Heart left ventricle (tissue), 16 donors: Measurements from ENCODE around the gene CNTNAP5. TPM values are rescaled to one million over a fixed set of nuclear protein-coding genes. Genes with fewer than 3 reads are reported as not detected.

Experiments
- ATAC-seq, 4 donors: fragments of 200-7000 bp; cut with Tn5 transposase; one replicate each; pipeline ENCODE4 v1.9.1; 2020 to 2022; ENCODE audit warnings: moderate library complexity in 4 of 4, mild to moderate bottlenecking in 3 of 4, moderate number of reproducible peaks in 1 of 4
- DNase-seq, 5 donors: peaks; one replicate each; pipeline ENCODE4 v3.0.0-alpha.2; 2020
- H3K27ac ChIP-seq, 12 donors: fragments of 200-600 bp; sonication (generic) in 4 of 12; one replicate each; pipeline versions ENCODE4 v1.5.0 to v1.8.0; 2016 to 2022; ENCODE audit warnings: mild to moderate bottlenecking in 2 of 12
- H3K27me3 ChIP-seq, 9 donors: fragments of 200-600 bp; sonication (generic) in 2 of 9; one replicate each; pipeline versions ENCODE4 v1.5.1 to v1.8.0; 2016 to 2022; ENCODE audit warnings: mild to moderate bottlenecking in 3 of 9
- H3K36me3 ChIP-seq, 9 donors: fragments of 200-600 bp; sonication (generic) in 2 of 9; one replicate each; pipeline versions ENCODE4 v1.5.0 to v1.8.0; 2018 to 2022; ENCODE audit warnings: mild to moderate bottlenecking in 2 of 9
- H3K4me1 ChIP-seq, 12 donors: fragments of 200-600 bp; sonication (generic) in 4 of 12; one replicate each; pipeline versions ENCODE4 v1.5.0 to v1.8.0; 2016 to 2022; ENCODE audit warnings: mild to moderate bottlenecking in 3 of 12
- H3K4me3 ChIP-seq, 12 donors: fragments of 200-600 bp; sonication (generic) in 4 of 12; one replicate each; pipeline versions ENCODE4 v1.5.0 to v1.8.0; 2017 to 2022; ENCODE audit warnings: mild to moderate bottlenecking in 9 of 12, moderate library complexity in 4 of 12
- H3K9me3 ChIP-seq, 12 donors: fragments of 200-600 bp; sonication (generic) in 4 of 12; one replicate each; pipeline versions ENCODE4 v1.5.0 to v1.8.0; 2016 to 2022; ENCODE audit warnings: mild to moderate bottlenecking in 1 of 12
- POLR2A ChIP-seq, 2 donors: fragments of 450-650 bp; IDR thresholded peaks; one replicate each; pipeline ENCODE4 v1.6.1; 2017; ENCODE audit warnings: antibody characterized with exemption in 2 of 2, mild to moderate bottlenecking in 2 of 2, moderate library complexity in 2 of 2
- WGBS, 4 donors: extraction: QIAGEN DNeasy Blood & Tissue Kit in 2 of 4; methylation state at CpG; one replicate each; pipeline versions ENCODE4 v1.1.5 to v1.1.7; 2013 to 2018; 5-methylcytosine and 5-hydroxymethylcytosine counted together
- intact Hi-C, 10 donors: fragments of 100-400 bp; cut with DNase I; formaldehyde crosslinking; loops; one replicate each; pipeline versions ENCODE4 v1.11.1 to v1.14.2; 2022
- polyA plus RNA-seq, 2 donors: library from polyadenylated mRNA; stranded (reverse); fragments of 200-250 nt; gene quantifications; one replicate each; pipeline ENCODE4 v1.2.3, GENCODE V29; 2013
- total RNA-seq, 9 donors: library from RNA; depleted of rRNA in 2 of 9; stranded (reverse); fragments of >200 nt in 2 of 9; fragmentation: NEBNext Ultra II Directional in 3 of 9; extraction: Animal tissue kit (Norgen Biotek cat#: 25700) in 3 of 9; gene quantifications; one replicate each; pipeline versions ENCODE4 v1.1.0 to v1.2.4, GENCODE V29; 2016 to 2023
- TF ChIP-seq, protein P1 (sequence below), 12 donors: fragments of 200-600 bp; sonication (generic) in 4 of 12; IDR thresholded peaks; one replicate each; pipeline versions ENCODE4 v1.5.0 to v1.8.0; 2018 to 2022; ENCODE audit warnings: antibody characterized with exemption in 12 of 12, mild to moderate bottlenecking in 5 of 12
- donor health status: ischemic (EF 13 %, LVEDD 7.1; RV severe dilation, severe dysfunction).
- donor health status: healthy with polysubstance abuse.
- donor health status: DM: no; HTN: yes; CAD: no.
- donor health status: DM: no; HTN: no; CAD: no.
- donor health status: ischemic (EF 25% LVEDD 6.9; RV normal size, moderate dysfunction).
- donor health status: ischemic (EF 25% LVEDD 5.7; RV mildly dilated, moderate dysfunction).
- donor health status: healthy.
- donor health status: DM: yes; HTN: yes; CAD: no.
- donor health status: ischemic (EF 35%, LVEDD 5.7; RV mildly dilated, moderate dysfunction).
- donor health status: nonischemic (EF 11% LVEDD 7.7; RV severe dilation, severe dysfunction).
- donor health status: DM: yes; HTN: yes; CAD: no.
- donor health status: PGD.
- donor health status: ischemic (EF 29% LVEDD 5.4; RV normal size, mild dysfunction).
- donor health status: nonischemic (EF 23%, LVEDD 6.1; RV moderate dilation, normal function).

Gene CNTNAP5
- total and polyA plus RNA-seq, 11 donors: not detected

- no peaks in the 10 kb centered on the region for H3K27me3 ChIP-seq
- intact Hi-C loops: no loop called here
- H3K27ac ChIP-seq: no peak overlapping the region
- 57 to 72% (median 63%) methylated on average over 4 of the region's 4 CpGs for WGBS, 4 donors
- DNase-seq: no peak
- H3K4me1 ChIP-seq: no peaks in the 10 kb centered on the region
- TF ChIP-seq, protein P1, sequence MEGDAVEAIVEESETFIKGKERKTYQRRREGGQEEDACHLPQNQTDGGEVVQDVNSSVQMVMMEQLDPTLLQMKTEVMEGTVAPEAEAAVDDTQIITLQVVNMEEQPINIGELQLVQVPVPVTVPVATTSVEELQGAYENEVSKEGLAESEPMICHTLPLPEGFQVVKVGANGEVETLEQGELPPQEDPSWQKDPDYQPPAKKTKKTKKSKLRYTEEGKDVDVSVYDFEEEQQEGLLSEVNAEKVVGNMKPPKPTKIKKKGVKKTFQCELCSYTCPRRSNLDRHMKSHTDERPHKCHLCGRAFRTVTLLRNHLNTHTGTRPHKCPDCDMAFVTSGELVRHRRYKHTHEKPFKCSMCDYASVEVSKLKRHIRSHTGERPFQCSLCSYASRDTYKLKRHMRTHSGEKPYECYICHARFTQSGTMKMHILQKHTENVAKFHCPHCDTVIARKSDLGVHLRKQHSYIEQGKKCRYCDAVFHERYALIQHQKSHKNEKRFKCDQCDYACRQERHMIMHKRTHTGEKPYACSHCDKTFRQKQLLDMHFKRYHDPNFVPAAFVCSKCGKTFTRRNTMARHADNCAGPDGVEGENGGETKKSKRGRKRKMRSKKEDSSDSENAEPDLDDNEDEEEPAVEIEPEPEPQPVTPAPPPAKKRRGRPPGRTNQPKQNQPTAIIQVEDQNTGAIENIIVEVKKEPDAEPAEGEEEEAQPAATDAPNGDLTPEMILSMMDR (IDR thresholded peaks at IDR 0.05): no peak
- no peak for TF ChIP-seq POLR2A (IDR thresholded peaks at IDR 0.05)
- ATAC-seq: no peak
- no peak overlapping the region for H3K4me3 ChIP-seq
- H3K36me3 ChIP-seq: no peaks in the 10 kb centered on the region
- peaks cover 0 to 4% (median 0%) of the 10 kb centered on the region in 12 donors for H3K9me3 ChIP-seq
Measured at GRCh38 chr2:124145982-124146381, 120.9 kb downstream of the CNTNAP5 start.

- ATAC-seq (no peak), DNase-seq (no peak)
- H3K4me1 ChIP-seq: no peaks in the 10 kb centered on the region
- H3K4me3 ChIP-seq: no peak overlapping the region
- TF ChIP-seq, protein P1 (IDR thresholded peaks at IDR 0.05): no peak
- TF ChIP-seq POLR2A (IDR thresholded peaks at IDR 0.05): no peak
- WGBS, 4 donors: 76 to 84% (median 82%) methylated on average over 9 of the region's 9 CpGs
- intact Hi-C loops: no loop called here
- no peaks in the 10 kb centered on the region for H3K27me3 ChIP-seq
- no peaks in the 10 kb centered on the region for H3K36me3 ChIP-seq
- no peak overlapping the region for H3K27ac ChIP-seq
- peaks cover 0 to 4% (median 0%) of the 10 kb centered on the region in 12 donors for H3K9me3 ChIP-seq
Measured at GRCh38 chr2:124147552-124147951, 122.5 kb downstream of the CNTNAP5 start.

DNA sequence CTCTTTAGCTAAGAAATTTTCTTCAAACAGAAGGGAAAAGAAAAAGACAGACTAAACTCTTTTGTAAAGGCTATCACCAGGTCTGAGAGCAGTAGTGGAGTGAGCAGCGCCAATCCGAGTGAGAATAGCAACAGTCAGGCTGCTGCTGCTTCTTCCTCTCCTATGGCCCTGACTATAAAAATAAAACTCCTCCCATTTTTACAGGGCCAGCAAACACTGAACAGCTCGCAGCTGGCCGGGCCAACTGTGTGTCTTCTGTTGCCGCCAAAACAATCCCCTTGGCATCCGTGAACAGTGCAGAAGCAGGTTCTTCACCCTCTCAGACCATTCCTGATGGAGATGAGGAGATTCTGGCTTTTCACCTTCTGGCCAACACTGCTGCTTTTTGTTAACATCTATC is 124.5 kb downstream of the CNTNAP5 start:
- no peaks in the 10 kb centered on the region for H3K27me3 ChIP-seq
- H3K4me1 ChIP-seq: no peaks in the 10 kb centered on the region
- intact Hi-C loops: no loop called here
- H3K4me3 ChIP-seq: no peak overlapping the region
- WGBS, 4 donors: 46 to 65% (median 58%) methylated on average over 6 of the region's 6 CpGs
- DNase-seq (no peak), ATAC-seq (no peak)
- peaks cover 0 to 4% (median 0%) of the 10 kb centered on the region in 12 donors for H3K9me3 ChIP-seq
- no peak overlapping the region for H3K27ac ChIP-seq
- no peaks in the 10 kb centered on the region for H3K36me3 ChIP-seq
- TF ChIP-seq, protein P1 (IDR thresholded peaks at IDR 0.05): no peak

DNA sequence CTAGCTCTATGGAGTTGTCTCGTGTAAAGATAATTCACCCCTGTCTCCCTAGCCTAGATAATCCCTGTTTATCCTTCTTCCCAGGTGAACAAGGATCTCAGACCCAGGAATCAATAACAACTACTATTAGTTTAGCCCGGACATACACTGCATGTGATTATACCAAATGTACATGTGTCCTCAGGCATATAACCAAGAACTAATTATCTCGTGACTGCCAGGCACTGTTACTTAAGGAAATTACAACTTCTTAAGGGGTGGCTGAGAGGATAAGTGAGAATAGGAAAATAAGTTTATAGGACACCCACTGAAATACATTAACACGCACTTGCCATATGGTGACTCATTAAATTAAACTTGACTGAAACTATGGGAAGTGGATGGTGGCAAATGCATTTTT is 126.6 kb downstream of the CNTNAP5 start:
- peaks cover 0 to 4% (median 0%) of the 10 kb centered on the region in 12 donors for H3K9me3 ChIP-seq
- no peak for ATAC-seq
- intact Hi-C loops: no loop called here
- H3K27me3 ChIP-seq: no peaks in the 10 kb centered on the region
- WGBS, 4 donors: 79 to 88% (median 85%) methylated on average over 4 of the region's 4 CpGs
- TF ChIP-seq, protein P1 (IDR thresholded peaks at IDR 0.05): no peak
- no peak for TF ChIP-seq POLR2A (IDR thresholded peaks at IDR 0.05)
- no peak for DNase-seq
- H3K4me3 ChIP-seq: no peak overlapping the region
- H3K4me1 ChIP-seq: no peaks in the 10 kb centered on the region
- no peak overlapping the region for H3K27ac ChIP-seq
- no peaks in the 10 kb centered on the region for H3K36me3 ChIP-seq
